Measurements from ENCODE around the gene ADCY2.

Gene ADCY2

GRCh38 chr5:7376871-7377270 lies 19.1 kb upstream of the ADCY2 start:
- no peak overlapping the region for H3K9ac ChIP-seq (ENCODE audit: low read depth, low read length)

GRCh38 chr5:7377761-7378160 lies 18.2 kb upstream of the ADCY2 start:
- Histone ChIP-seq H3K27me3 (ENCODE audit: control insufficient read depth, insufficient read depth, low read length) (no peaks in the 10 kb centered on the region), H3K36me3 (ENCODE audit: control insufficient read depth, insufficient read depth, low read length) (no peaks in the 10 kb centered on the region), H3K27ac (ENCODE audit: low read depth, low read length) (no peak overlapping the region), H3K4me3 (ENCODE audit: low read depth, low read length) (no peak overlapping the region), H3K9ac (ENCODE audit: low read depth, low read length) (no peak overlapping the region), H3K9me3 (ENCODE audit: control insufficient read depth, insufficient read depth, low read length) (no peaks in the 10 kb centered on the region), H3K4me1 (ENCODE audit: control insufficient read depth, insufficient read depth, low read length) (no peaks in the 10 kb centered on the region)

More at GRCh38 chr5:7376871-7377270, 19.1 kb upstream of the ADCY2 start:
- Histone ChIP-seq H3K27ac (ENCODE audit: low read depth, low read length) (no peak overlapping the region), H3K36me3 (ENCODE audit: control insufficient read depth, insufficient read depth, low read length) (no peaks in the 10 kb centered on the region), H3K9me3 (ENCODE audit: control insufficient read depth, insufficient read depth, low read length) (no peaks in the 10 kb centered on the region), H3K4me3 (ENCODE audit: low read depth, low read length) (no peak overlapping the region), H3K27me3 (ENCODE audit: control insufficient read depth, insufficient read depth, low read length) (no peaks in the 10 kb centered on the region), H3K4me1 (ENCODE audit: control insufficient read depth, insufficient read depth, low read length) (no peaks in the 10 kb centered on the region)

- Histone ChIP-seq H3K9me3 (ENCODE audit: control insufficient read depth, insufficient read depth, low read length) (no peaks in the 10 kb centered on the region), H3K36me3 (ENCODE audit: control insufficient read depth, insufficient read depth, low read length) (no peaks in the 10 kb centered on the region), H3K27ac (ENCODE audit: low read depth, low read length) (no peak overlapping the region), H3K9ac (ENCODE audit: low read depth, low read length) (no peak overlapping the region), H3K27me3 (ENCODE audit: control insufficient read depth, insufficient read depth, low read length) (no peaks in the 10 kb centered on the region), H3K4me3 (ENCODE audit: low read depth, low read length) (no peak overlapping the region), H3K4me1 (ENCODE audit: control insufficient read depth, insufficient read depth, low read length) (no peaks in the 10 kb centered on the region)
Observed at GRCh38 chr5:7382588-7382987, 13.3 kb upstream of the ADCY2 start.

- Histone ChIP-seq H3K4me1 (ENCODE audit: control insufficient read depth, insufficient read depth, low read length) (no peaks in the 10 kb centered on the region; the same call in 1 of the 2 replicates), H3K9ac (ENCODE audit: low read depth, low read length) (no peak overlapping the region), H3K9me3 (ENCODE audit: control insufficient read depth, insufficient read depth, low read length) (no peaks in the 10 kb centered on the region), H3K4me3 (ENCODE audit: low read depth, low read length) (no peak overlapping the region), H3K36me3 (ENCODE audit: control insufficient read depth, insufficient read depth, low read length) (no peaks in the 10 kb centered on the region), H3K27ac (ENCODE audit: low read depth, low read length) (no peak overlapping the region), H3K27me3 (ENCODE audit: control insufficient read depth, insufficient read depth, low read length) (no peaks in the 10 kb centered on the region)
Observed at GRCh38 chr5:7385681-7386080, 10.3 kb upstream of the ADCY2 start.

GRCh38 chr5:7388553-7388952 lies 7.4 kb upstream of the ADCY2 start:
- no peak overlapping the region for H3K4me3 ChIP-seq (ENCODE audit: low read depth, low read length)
- H3K36me3 ChIP-seq (ENCODE audit: control insufficient read depth, insufficient read depth, low read length): no peaks in the 10 kb centered on the region
- peaks cover 25% of the 10 kb centered on the region for H3K4me1 ChIP-seq (ENCODE audit: control insufficient read depth, insufficient read depth, low read length)
- no peak overlapping the region for H3K27ac ChIP-seq (ENCODE audit: low read depth, low read length)
- H3K27me3 ChIP-seq (ENCODE audit: control insufficient read depth, insufficient read depth, low read length): no peaks in the 10 kb centered on the region
- no peaks in the 10 kb centered on the region for H3K9me3 ChIP-seq (ENCODE audit: control insufficient read depth, insufficient read depth, low read length)
- no peak overlapping the region for H3K9ac ChIP-seq (ENCODE audit: low read depth, low read length)

GRCh38 chr5:7391215-7391614 lies 4.7 kb upstream of the ADCY2 start:
- no peaks in the 10 kb centered on the region for H3K36me3 ChIP-seq (ENCODE audit: control insufficient read depth, insufficient read depth, low read length)
- peaks cover 36% of the 10 kb centered on the region for H3K4me1 ChIP-seq (ENCODE audit: control insufficient read depth, insufficient read depth, low read length)
- peak overlapping the region; percentile 11 for H3K27ac ChIP-seq (ENCODE audit: low read depth, low read length)
- no peak overlapping the region for H3K9ac ChIP-seq (ENCODE audit: low read depth, low read length)
- no peak overlapping the region for H3K4me3 ChIP-seq (ENCODE audit: low read depth, low read length)
- H3K9me3 ChIP-seq (ENCODE audit: control insufficient read depth, insufficient read depth, low read length): no peaks in the 10 kb centered on the region
- no peaks in the 10 kb centered on the region for H3K27me3 ChIP-seq (ENCODE audit: control insufficient read depth, insufficient read depth, low read length)

GRCh38 chr5:7391814-7392692 lies 3.9 kb upstream of the ADCY2 start:
- H3K27ac ChIP-seq (ENCODE audit: low read depth, low read length): peak overlapping the region; percentile 65
- no peaks in the 10 kb centered on the region for H3K36me3 ChIP-seq (ENCODE audit: control insufficient read depth, insufficient read depth, low read length)

GRCh38 chr5:7392693-7393024 lies 3.3 kb upstream of the ADCY2 start:
- Histone ChIP-seq H3K36me3 (ENCODE audit: control insufficient read depth, insufficient read depth, low read length) (no peaks in the 10 kb centered on the region), H3K4me1 (ENCODE audit: control insufficient read depth, insufficient read depth, low read length) (peaks cover 43% of the 10 kb centered on the region), H3K9me3 (ENCODE audit: control insufficient read depth, insufficient read depth, low read length) (no peaks in the 10 kb centered on the region), H3K27ac (ENCODE audit: low read depth, low read length) (peak overlapping the region; percentile 65), H3K4me3 (ENCODE audit: low read depth, low read length) (no peak overlapping the region), H3K27me3 (ENCODE audit: control insufficient read depth, insufficient read depth, low read length) (0 out of 2 replicates have a peak, but pooled peaks cover 2% of the 10 kb centered on the region), H3K9ac (ENCODE audit: low read depth, low read length) (no peak overlapping the region)

More at GRCh38 chr5:7391814-7392692, 3.9 kb upstream of the ADCY2 start:
- H3K9ac ChIP-seq (ENCODE audit: low read depth, low read length): no peak overlapping the region
- H3K4me3 ChIP-seq (ENCODE audit: low read depth, low read length): no peak overlapping the region
- H3K27me3 ChIP-seq (ENCODE audit: control insufficient read depth, insufficient read depth, low read length): 0 out of 2 replicates have a peak, but pooled peaks cover 2% of the 10 kb centered on the region
- H3K9me3 ChIP-seq (ENCODE audit: control insufficient read depth, insufficient read depth, low read length): no peaks in the 10 kb centered on the region
- H3K4me1 ChIP-seq (ENCODE audit: control insufficient read depth, insufficient read depth, low read length): peaks cover 37% of the 10 kb centered on the region

- H3K4me3 ChIP-seq (ENCODE audit: low read depth, low read length): peak overlapping the region; percentile 72; the same call in 1 of the 2 replicates
- no peak overlapping the region; the same call in 1 of the 2 replicates for H3K9ac ChIP-seq (ENCODE audit: low read depth, low read length)
- H3K27ac ChIP-seq (ENCODE audit: low read depth, low read length): peak overlapping the region; percentile 21
- H3K9me3 ChIP-seq (ENCODE audit: control insufficient read depth, insufficient read depth, low read length): no peaks in the 10 kb centered on the region
- H3K4me1 ChIP-seq (ENCODE audit: control insufficient read depth, insufficient read depth, low read length): peaks cover 58% of the 10 kb centered on the region
- H3K27me3 ChIP-seq (ENCODE audit: control insufficient read depth, insufficient read depth, low read length): 0 out of 2 replicates have a peak, but pooled peaks cover 2% of the 10 kb centered on the region
- H3K36me3 ChIP-seq (ENCODE audit: control insufficient read depth, insufficient read depth, low read length): no peaks in the 10 kb centered on the region
Observed at GRCh38 chr5:7393921-7394799, 1.8 kb upstream of the ADCY2 start.

- Histone ChIP-seq H3K9ac (ENCODE audit: low read depth, low read length) (peak overlapping the region; percentile 57), H3K9me3 (ENCODE audit: control insufficient read depth, insufficient read depth, low read length) (no peaks in the 10 kb centered on the region), H3K4me1 (ENCODE audit: control insufficient read depth, insufficient read depth, low read length) (peaks cover 63% of the 10 kb centered on the region), H3K36me3 (ENCODE audit: control insufficient read depth, insufficient read depth, low read length) (no peaks in the 10 kb centered on the region), H3K27ac (ENCODE audit: low read depth, low read length) (peak overlapping the region; percentile 50), H3K27me3 (ENCODE audit: control insufficient read depth, insufficient read depth, low read length) (0 out of 2 replicates have a peak, but pooled peaks cover 2% of the 10 kb centered on the region), H3K4me3 (ENCODE audit: low read depth, low read length) (peak overlapping the region; percentile 72)
Observed at GRCh38 chr5:7394889-7395431, 978 bp upstream of the ADCY2 start.

Data from HUES48 (cell line).